Stomach (tissue), 4 donors: ENCODE measurements around the gene TUSC2.

ENCODE experiments used
- CTCF ChIP-seq, 7 experiments: fragments of 450-650 bp in 4 of 7; fragments of 200-600 bp in 3 of 7; sonication (generic) in 3 of 7; IDR thresholded peaks; one replicate each; pipeline ENCODE4 v1.5.1; 2016 to 2019; ENCODE audit warnings: antibody characterized with exemption in 7 of 7, control low read depth in 2 of 7, mild to moderate bottlenecking in 1 of 7
- EP300 ChIP-seq: sonication (generic); formaldehyde crosslinking; IDR thresholded peaks from one replicate; pipeline ENCODE4 v1.6.1; 2017; ENCODE audit warnings: antibody characterized with exemption
- POLR2A ChIP-seq, 4 donors: fragments of 450-650 bp; IDR thresholded peaks; one replicate each; pipeline ENCODE4 v1.6.1; 2016; ENCODE audit warnings: antibody characterized with exemption in 4 of 4, control low read depth in 2 of 4, mild to moderate bottlenecking in 1 of 4, moderate library complexity in 1 of 4
- POLR2AphosphoS5 ChIP-seq, 3 donors: sonication (generic); formaldehyde crosslinking; IDR thresholded peaks; one replicate each; pipeline ENCODE4 v1.6.1; 2016; ENCODE audit warnings: antibody characterized with exemption in 3 of 3

DNA sequence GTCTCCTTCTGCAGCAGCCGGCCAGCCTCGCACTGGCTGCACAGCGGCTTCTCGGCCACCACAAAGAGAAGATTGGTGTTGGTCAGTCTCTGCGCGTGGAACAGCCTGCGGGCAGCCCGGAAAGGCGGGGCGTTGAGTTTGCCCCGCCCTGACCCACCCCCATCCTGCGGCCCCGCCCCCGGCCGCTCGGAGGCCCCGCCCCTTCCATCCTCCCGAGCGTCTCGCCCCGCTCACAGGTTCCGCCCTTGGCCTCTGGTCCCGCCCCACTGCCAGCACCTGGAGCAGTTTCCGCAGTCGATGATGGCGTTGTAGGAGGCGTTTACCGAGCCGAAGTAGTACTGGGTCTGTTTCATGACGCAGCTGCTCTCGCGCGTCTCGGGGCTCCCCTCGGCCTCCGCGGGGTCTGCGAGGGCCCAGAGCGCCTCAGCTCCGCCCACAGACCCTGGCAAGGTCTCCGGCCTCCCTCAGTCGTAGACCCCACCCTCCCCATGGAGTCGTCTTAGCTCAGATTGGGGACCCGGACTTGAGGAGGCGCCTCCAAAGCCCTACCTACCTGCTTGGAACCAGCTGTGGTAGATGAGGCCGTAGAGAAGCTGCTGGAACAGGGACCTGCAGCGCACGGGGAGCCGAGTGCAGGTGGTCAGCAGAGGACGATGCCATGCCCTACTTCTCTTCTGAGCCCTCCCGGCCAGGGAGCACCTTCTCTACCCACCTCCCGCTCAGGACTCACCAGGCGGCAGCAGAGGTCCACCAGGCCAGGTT is 37.2 kb upstream of the TUSC2 start:
- TF ChIP-seq POLR2A (IDR thresholded peaks at IDR 0.05) = no peak
- peak; percentile 44 to 90 (median 71) for TF ChIP-seq POLR2AphosphoS5 (IDR thresholded peaks at IDR 0.05)
- TF ChIP-seq CTCF (IDR thresholded peaks at IDR 0.05) = peak in 1 of 7 experiments; percentile 6
- no peak for TF ChIP-seq EP300
